HG02973 (cell line): ENCODE data around the gene PITX1.

Experiments
- ATAC-seq: cut with Tn5 transposase; IDR thresholded peaks from one replicate; pipeline ENCODE4 v1.9.1; 2021; ENCODE audit warnings: moderate library complexity; ENCODE audit not compliant: unreplicated experiment

The PITX1 gene

GRCh38 chr5:135062216-135063055 is 28.4 kb upstream of the PITX1 start:
- no peak for ATAC-seq

- no peak for ATAC-seq
These were observed 27.0 kb upstream of the PITX1 start for GRCh38 chr5:135061001-135061400.

GRCh38 chr5:135060021-135060420 is 26.0 kb upstream of the PITX1 start:
- ATAC-seq = no peak

- ATAC-seq = no peak
These were observed 25.2 kb upstream of the PITX1 start for GRCh38 chr5:135059000-135059923.

GRCh38 chr5:135058331-135058732 is 24.3 kb upstream of the PITX1 start:
- no peak for ATAC-seq

GRCh38 chr5:135057233-135057632 is 23.2 kb upstream of the PITX1 start:
- ATAC-seq = no peak

GRCh38 chr5:135056316-135057030 is 22.4 kb upstream of the PITX1 start:
- ATAC-seq = no peak

GRCh38 chr5:135055396-135055795 is 21.4 kb upstream of the PITX1 start:
- no peak for ATAC-seq

GRCh38 chr5:135054546-135054945 is 20.5 kb upstream of the PITX1 start:
- ATAC-seq = no peak

- no peak for ATAC-seq
These were observed 20.0 kb upstream of the PITX1 start for GRCh38 chr5:135053989-135054388.

GRCh38 chr5:135053278-135053677 is 19.2 kb upstream of the PITX1 start:
- peak; percentile 96 for ATAC-seq

- no peak for ATAC-seq
These were observed 18.6 kb upstream of the PITX1 start for GRCh38 chr5:135052511-135053145.

- no peak for ATAC-seq
These were observed 17.8 kb upstream of the PITX1 start for GRCh38 chr5:135051872-135052271.

- ATAC-seq = no peak
These were observed 17.4 kb upstream of the PITX1 start for GRCh38 chr5:135051399-135051798.

GRCh38 chr5:135050244-135050767 is 16.3 kb upstream of the PITX1 start:
- ATAC-seq = no peak

GRCh38 chr5:135048930-135049329 is 14.9 kb upstream of the PITX1 start:
- no peak for ATAC-seq

GRCh38 chr5:135048286-135048685 is 14.3 kb upstream of the PITX1 start:
- no peak for ATAC-seq

GRCh38 chr5:135047347-135047695 is 13.3 kb upstream of the PITX1 start:
- no peak for ATAC-seq

- no peak for ATAC-seq
These were observed 12.8 kb upstream of the PITX1 start for GRCh38 chr5:135046661-135047346.

- no peak for ATAC-seq
These were observed 11.5 kb upstream of the PITX1 start for GRCh38 chr5:135045488-135045887.
